Astrocyte of the spinal cord (primary cell): ENCODE measurements around the gene PCSK6.

Source experiments
- DNase-seq: peaks from one replicate; pipeline ENCODE4 v3.0.0; 2011; ENCODE audit warnings: low read depth, low spot score
- H3K4me3 ChIP-seq: 2 replicates; pipeline ENCODE4 v1.5.1; 2011; ENCODE audit warnings: low read depth, mild to moderate bottlenecking, low read length, moderate library complexity
- CTCF ChIP-seq: IDR thresholded peaks from 2 replicates; pipeline ENCODE4 v1.5.1; 2012; ENCODE audit warnings: low read depth, mild to moderate bottlenecking, low read length, inconsistent platforms
- in situ Hi-C: cut with HindIII; loops from 2 replicates; pipeline ENCODE4 v1.10.0; 2017; ENCODE audit warnings: low sequenced_read_pairs

Gene PCSK6

DNA sequence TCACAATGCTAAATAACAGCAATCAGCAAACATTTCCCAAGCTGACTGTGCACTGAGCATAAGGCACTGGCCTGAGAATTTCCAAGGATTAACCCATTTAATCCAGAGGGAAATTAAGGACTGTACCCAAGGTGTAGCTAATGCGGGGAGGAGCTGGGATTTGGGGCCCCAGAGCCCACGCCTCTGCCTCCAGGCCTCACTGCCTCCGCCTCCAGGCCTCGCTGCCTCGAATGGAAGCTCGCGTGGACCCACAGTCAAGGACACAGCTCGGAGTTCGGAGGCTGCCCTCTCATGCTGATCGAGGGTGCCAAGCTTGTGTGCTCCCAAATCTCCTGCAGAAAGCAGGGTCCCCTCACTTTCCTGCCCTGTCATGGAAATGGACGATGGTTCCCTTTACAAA lies 118.0 kb downstream of the PCSK6 start:
- no peak for TF ChIP-seq CTCF
- H3K4me3 ChIP-seq = no peak overlapping the region
- in situ Hi-C loops = no loop called here
- DNase-seq = no peak

DNA sequence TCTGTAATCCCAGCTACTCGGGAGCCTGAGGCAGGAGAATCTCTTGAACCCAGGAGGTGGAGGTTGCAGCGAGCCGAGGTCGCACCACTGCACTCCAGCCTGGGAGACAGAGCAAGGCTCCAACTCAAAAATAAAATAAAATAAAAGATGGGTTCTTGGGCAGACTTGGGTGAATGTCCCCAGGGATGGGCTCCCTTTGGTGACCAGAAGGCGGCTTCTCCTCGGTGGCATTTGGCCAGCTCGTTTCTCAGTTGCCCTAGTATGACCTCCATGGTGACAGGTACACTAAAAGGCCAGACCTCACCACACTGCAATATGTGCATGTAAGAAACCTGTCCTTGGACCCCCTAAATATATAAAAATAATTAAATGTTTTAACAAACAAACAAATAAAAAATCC lies 118.4 kb downstream of the PCSK6 start:
- DNase-seq = no peak
- in situ Hi-C loops = no loop called here
- H3K4me3 ChIP-seq = no peak overlapping the region
- no peak for TF ChIP-seq CTCF

GRCh38 chr15:101370330-101371024 lies 119.0 kb downstream of the PCSK6 start:
- TF ChIP-seq CTCF = no peak
- no peak overlapping the region for H3K4me3 ChIP-seq
- in situ Hi-C loops = no loop called here
- DNase-seq = no peak

DNA sequence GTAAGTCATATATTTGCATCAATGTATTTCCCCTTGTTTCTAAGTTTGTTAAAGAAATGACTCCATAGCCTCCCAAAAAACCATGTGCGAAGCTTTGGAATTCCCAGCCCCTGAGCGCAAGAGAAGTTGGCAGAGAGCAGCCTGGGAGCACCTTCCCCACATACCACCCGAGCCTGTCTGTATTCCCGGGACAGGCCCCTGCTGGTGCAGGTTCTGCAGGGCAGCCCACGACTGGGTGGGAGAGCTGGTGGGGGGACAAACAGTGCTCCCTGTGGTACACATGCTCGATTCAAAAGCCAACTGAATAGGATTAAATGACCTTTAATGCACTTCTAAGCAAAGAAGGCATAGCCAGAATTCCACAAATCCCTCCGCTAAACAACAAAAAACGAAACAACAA lies 119.8 kb downstream of the PCSK6 start:
- DNase-seq = no peak
- in situ Hi-C loops = no loop called here
- no peak for TF ChIP-seq CTCF
- no peak overlapping the region for H3K4me3 ChIP-seq

DNA sequence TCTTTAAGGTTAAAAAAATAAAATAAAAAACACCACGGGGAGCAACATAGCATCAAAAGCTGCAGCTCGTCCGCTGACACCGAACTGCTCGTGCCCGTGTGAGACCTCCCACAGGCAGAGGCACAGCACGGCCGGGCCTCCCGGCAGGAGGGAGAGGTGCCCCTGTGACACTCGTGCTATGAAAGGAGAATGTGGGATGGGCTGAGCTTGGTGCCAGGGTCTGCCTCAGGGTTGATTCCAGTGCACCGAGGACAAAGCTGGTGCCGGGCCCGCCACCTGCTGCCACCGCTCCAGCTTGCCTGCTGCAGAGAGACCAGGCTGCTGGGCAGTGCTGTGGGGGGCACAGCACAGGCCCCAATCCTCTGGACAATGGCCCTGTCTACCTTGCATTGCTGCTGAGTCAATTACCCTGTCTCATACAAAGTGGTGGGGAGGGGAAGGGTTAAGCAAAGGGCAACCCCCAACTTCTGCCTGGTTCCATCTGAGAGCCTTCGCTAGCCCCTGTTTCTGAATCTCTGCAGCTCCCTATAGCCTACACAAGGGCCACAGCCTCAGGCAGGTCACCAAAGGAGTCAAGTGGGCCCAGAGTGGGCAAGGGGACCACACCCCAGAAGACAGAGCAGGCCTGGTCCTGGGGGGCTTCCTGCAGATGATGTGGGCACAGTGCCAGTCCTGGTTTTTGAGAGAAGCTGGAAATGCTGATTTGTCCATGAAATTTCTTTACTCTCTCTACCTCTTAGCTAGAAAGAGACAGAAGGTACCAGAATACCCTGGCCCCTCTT lies 120.5 kb downstream of the PCSK6 start:
- in situ Hi-C loops = no loop called here
- no peak for DNase-seq

More for the DNA sequence above, 120.5 kb downstream of the PCSK6 start:
- TF ChIP-seq CTCF = no peak
- no peak overlapping the region for H3K4me3 ChIP-seq
